Neural cell (in vitro differentiated cells): ENCODE measurements around the gene NAV1. TPM values are rescaled to one million over a fixed set of nuclear protein-coding genes. Genes with fewer than 3 reads are reported as not detected.

Source experiments
- H2AFZ ChIP-seq: fragments of 200-600, 300-800 bp; sonication (generic), shearing (Covaris generic); 2 replicates; pipeline ENCODE4 v1.6.0; 2014; ENCODE audit warnings: low read depth, mild to moderate bottlenecking, antibody characterized with exemption, low read length, moderate library complexity
- H3F3A ChIP-seq: fragments of 200-600 bp; shearing (Covaris generic); 2 replicates; pipeline ENCODE4 v1.6.1; 2016; ENCODE audit warnings: mild to moderate bottlenecking, moderate library complexity, mixed read lengths, antibody characterized with exemption, low read length; ENCODE audit not compliant: insufficient read depth, poor library complexity, severe bottlenecking
- H3K27ac ChIP-seq: fragments of 200-600, 300-800 bp; sonication (generic), shearing (Covaris generic); 2 replicates; pipeline ENCODE4 v1.5.1; 2014; ENCODE audit warnings: mild to moderate bottlenecking, low read length, moderate library complexity
- H3K27me3 ChIP-seq: fragments of 300-800, 200-600 bp; sonication (generic), shearing (Covaris generic); 2 replicates; pipeline ENCODE4 v1.6.0; 2014; ENCODE audit warnings: mild to moderate bottlenecking, low read depth, low read length, moderate library complexity; ENCODE audit not compliant: insufficient read depth
- H3K36me3 ChIP-seq: fragments of 300-800, 200-600 bp; sonication (generic), shearing (Covaris generic); 2 replicates; pipeline ENCODE4 v1.5.1; 2014; ENCODE audit warnings: mild to moderate bottlenecking, antibody characterized with exemption, low read length, moderate library complexity; ENCODE audit not compliant: insufficient read depth
- H3K4me2 ChIP-seq: fragments of 300-800, 200-600 bp; sonication (generic), shearing (Covaris generic); 2 replicates; pipeline ENCODE4 v1.6.0; 2014; ENCODE audit warnings: mild to moderate bottlenecking, low read length
- H3K4me3 ChIP-seq: fragments of 300-800, 200-600 bp; sonication (generic), shearing (Covaris generic); 2 replicates; pipeline ENCODE4 v1.5.1; 2014; ENCODE audit warnings: mild to moderate bottlenecking, low read length, moderate library complexity
- H3K79me2 ChIP-seq: fragments of 200-600 bp; shearing (Covaris generic); replicated peaks from 2 replicates; pipeline ENCODE4 v1.6.0; 2014; ENCODE audit warnings: mild to moderate bottlenecking, low read length, moderate library complexity; ENCODE audit not compliant: insufficient read depth
- H3K9ac ChIP-seq: fragments of 300-800, 200-600 bp; sonication (generic), shearing (Covaris generic); 2 replicates; pipeline ENCODE4 v1.6.1; 2016; ENCODE audit warnings: mild to moderate bottlenecking, low read length, mixed read lengths
- H3K9me2 ChIP-seq: fragments of 200-600 bp; shearing (Covaris generic); 2 replicates; pipeline ENCODE4 v1.6.1; 2016; ENCODE audit warnings: mild to moderate bottlenecking, low read length, mixed read lengths; ENCODE audit not compliant: insufficient read depth
- H3K9me3 ChIP-seq: fragments of 200-600, 300-800 bp; sonication (generic), shearing (Covaris generic); 2 replicates; pipeline ENCODE4 v1.6.1; 2016; ENCODE audit warnings: mild to moderate bottlenecking, mixed run types, low read length, moderate library complexity, mixed read lengths
- H4K20me1 ChIP-seq: fragments of 200-600 bp; shearing (Covaris generic); 2 replicates; pipeline ENCODE4 v1.6.1; 2016; ENCODE audit warnings: mild to moderate bottlenecking, mixed run types; ENCODE audit not compliant: insufficient read depth
- CTCF ChIP-seq: fragments of 450-650 bp; IDR thresholded peaks from 2 replicates; pipeline ENCODE4 v1.5.1; 2014; ENCODE audit warnings: antibody characterized with exemption, mild to moderate bottlenecking, moderate library complexity; ENCODE audit not compliant: poor library complexity, severe bottlenecking
- EP300 ChIP-seq: fragments of 450-650 bp; conservative IDR thresholded peaks from 2 replicates; pipeline ENCODE4 v1.6.1; 2014; ENCODE audit warnings: antibody characterized with exemption, mild to moderate bottlenecking, moderate library complexity; ENCODE audit not compliant: poor library complexity, severe bottlenecking
- EZH2 ChIP-seq: fragments of 200-600, 300-800 bp; shearing (Covaris generic), sonication (generic); IDR thresholded peaks from 2 replicates; pipeline ENCODE4 v1.6.1; 2014; ENCODE audit warnings: antibody characterized with exemption, low read length, borderline replicate concordance, mild to moderate bottlenecking; ENCODE audit not compliant: insufficient read depth, poor library complexity, severe bottlenecking
- MXI1 ChIP-seq: fragments of 450-650 bp; conservative IDR thresholded peaks from 2 replicates; pipeline ENCODE4 v1.6.1; 2014; ENCODE audit warnings: antibody characterized with exemption, mild to moderate bottlenecking; ENCODE audit not compliant: poor library complexity, severe bottlenecking
- POLR2AphosphoS5 ChIP-seq: IDR thresholded peaks from 2 replicates; pipeline ENCODE4 v1.6.1; 2012
- RAD21 ChIP-seq: fragments of 450-650 bp; conservative IDR thresholded peaks from 2 replicates; pipeline ENCODE4 v1.6.1; 2014; ENCODE audit warnings: antibody characterized with exemption, mild to moderate bottlenecking, moderate library complexity
- REST ChIP-seq: IDR thresholded peaks from 2 replicates; pipeline ENCODE4 v1.6.1; 2012; ENCODE audit warnings: borderline replicate concordance
- SMC3 ChIP-seq: fragments of 450-650 bp; conservative IDR thresholded peaks from 2 replicates; pipeline ENCODE4 v1.6.1; 2014; ENCODE audit warnings: antibody characterized with exemption, mild to moderate bottlenecking, moderate library complexity; ENCODE audit not compliant: poor library complexity
- TAF1 ChIP-seq: IDR thresholded peaks from 2 replicates; pipeline ENCODE4 v1.6.1; 2012; ENCODE audit warnings: low read depth
- polyA plus RNA-seq: library from polyadenylated mRNA; depleted of rRNA; stranded (reverse); fragments of >200 nt; gene quantifications from 2 replicates; pipeline ENCODE4 v1.2.3, GENCODE V29; 2014

The NAV1 gene
- polyA plus RNA-seq, 1 donor from 2014 or later: 33.2 TPM

- no peaks in the 10 kb centered on the region for H3K9me2 ChIP-seq
Observed at GRCh38 chr1:201493757-201494617, 44.9 kb upstream of the NAV1 start.

More at GRCh38 chr1:201493757-201494617, 44.9 kb upstream of the NAV1 start:
- Histone ChIP-seq H3K4me3 (no peak overlapping the region), H3K79me2 (no peaks in the 10 kb centered on the region), H3K4me2 (no peak overlapping the region), H4K20me1 (no peaks in the 10 kb centered on the region), H3K27ac (no peak overlapping the region), H3F3A (no peaks in the 10 kb centered on the region), H2AFZ (no peak overlapping the region), H3K27me3 (no peaks in the 10 kb centered on the region), H3K9ac (no peak overlapping the region), H3K9me3 (no peaks in the 10 kb centered on the region), H3K36me3 (no peaks in the 10 kb centered on the region)
- TF ChIP-seq POLR2AphosphoS5 (no peak), MXI1 (no peak), RAD21 (no peak), EP300 (no peak), CTCF (no peak), EZH2 (no peak), TAF1 (no peak), REST (no peak), SMC3 (no peak)
